HEK293T (cell line): ENCODE data around the gene PRKAR2A.

Source experiments
- FOXM1 ChIP-seq: fragments of 450-650 bp; IDR thresholded peaks from 2 replicates; pipeline ENCODE4 v1.6.1; 2017; ENCODE audit warnings: mild to moderate bottlenecking, borderline replicate concordance
- SUZ12 ChIP-seq: fragments of 450-650 bp; IDR thresholded peaks from 2 replicates; pipeline ENCODE4 v1.6.1; 2016; ENCODE audit warnings: mild to moderate bottlenecking

- TF ChIP-seq SUZ12 (no peak), FOXM1 (no peak)
These were observed 63.1 kb downstream of the PRKAR2A start for GRCh38 chr3:48784426-48785120.
